Activated CD4-positive, alpha-beta T cell treated with anti-CD3 and anti-CD28 coated beads, Interleukin-10, Interleukin-2, amounts not matched to agents 100 ng/mL and 50 ng/mL, durations not matched to agents 16 hours and 8 hours (primary cell): Measurements from ENCODE around the gene CSMD2.

ENCODE experiments used
- DNase-seq: peaks from one replicate; pipeline ENCODE4 v3.0.0-alpha.2; 2020

CSMD2 gene

DNA sequence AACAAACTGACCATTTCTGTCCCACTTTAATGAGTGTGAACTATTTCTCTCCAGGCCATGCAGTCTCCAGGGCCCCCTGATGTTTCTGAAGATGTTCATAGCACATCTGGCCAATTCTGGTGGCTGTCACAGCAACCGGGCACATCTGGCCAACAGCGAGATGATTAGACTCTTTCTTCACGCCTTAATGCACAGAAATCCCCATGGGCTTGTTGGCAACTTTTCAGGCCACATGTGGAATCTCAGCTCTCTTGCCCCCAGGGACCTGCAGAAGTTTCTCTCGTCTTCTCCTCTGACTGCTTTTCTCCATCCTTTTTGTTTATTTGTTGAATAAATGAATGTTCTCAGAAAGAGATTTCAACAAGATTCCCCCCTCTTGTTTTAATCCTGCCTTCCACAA is 372.4 kb downstream of the CSMD2 start:
- DNase-seq = no peak

DNA sequence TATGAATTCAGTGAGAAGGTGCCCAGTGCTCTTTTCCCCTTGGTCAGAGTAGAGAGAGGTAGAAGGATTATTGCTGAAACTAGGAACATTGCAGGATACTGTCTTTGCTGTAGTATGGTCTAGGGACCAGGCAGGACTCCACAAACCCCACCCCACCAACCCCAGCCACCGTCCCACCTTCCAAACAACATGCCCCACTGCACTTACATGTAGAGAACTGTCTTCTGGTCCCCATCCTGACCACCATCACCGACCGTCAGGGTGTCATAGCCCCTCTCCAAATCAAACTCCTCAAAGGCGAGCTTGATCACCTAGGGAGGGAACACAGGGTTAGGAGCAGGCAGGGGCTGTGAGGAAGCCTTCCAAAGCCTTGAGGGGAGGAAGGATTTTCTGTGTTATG is 372.8 kb downstream of the CSMD2 start:
- DNase-seq = no peak

DNA sequence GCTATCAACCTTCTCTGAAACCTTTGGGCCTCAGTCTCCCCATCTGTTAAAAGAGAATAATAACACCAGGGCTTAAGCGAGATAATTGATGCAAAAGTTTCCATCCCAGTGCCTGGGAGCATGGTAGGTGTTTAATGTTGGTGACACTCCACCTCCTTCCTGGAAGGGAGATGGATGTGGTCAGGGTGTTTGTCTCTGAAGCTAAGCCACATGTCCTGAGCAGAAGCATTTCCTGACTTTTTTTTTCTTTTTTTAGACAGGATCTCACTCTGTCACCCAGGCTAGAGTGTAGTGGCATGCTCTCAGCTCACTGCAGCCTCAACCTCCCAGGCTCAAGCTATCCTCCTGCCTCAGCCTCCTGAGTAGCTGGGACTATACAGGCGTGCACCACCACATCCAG is 373.8 kb downstream of the CSMD2 start:
- peak; percentile 6 for DNase-seq

DNA sequence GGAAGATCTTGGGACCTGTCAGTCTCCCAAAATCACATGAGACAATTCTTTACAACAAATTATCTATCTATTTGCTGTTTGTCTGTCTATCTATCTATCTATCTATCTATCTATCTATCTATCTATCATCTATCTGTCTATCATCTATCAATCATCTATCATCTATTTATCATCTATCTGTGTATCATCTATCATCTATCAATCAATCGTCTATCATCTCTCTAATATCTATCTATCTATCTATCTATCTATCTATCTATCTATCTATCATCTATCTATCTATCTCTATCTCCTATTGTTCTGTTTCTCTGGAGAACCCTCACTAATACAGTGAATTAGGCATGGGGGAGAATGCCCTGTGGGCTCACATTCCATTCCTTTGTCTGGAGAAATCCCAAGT is 374.5 kb downstream of the CSMD2 start:
- DNase-seq = no peak

DNA sequence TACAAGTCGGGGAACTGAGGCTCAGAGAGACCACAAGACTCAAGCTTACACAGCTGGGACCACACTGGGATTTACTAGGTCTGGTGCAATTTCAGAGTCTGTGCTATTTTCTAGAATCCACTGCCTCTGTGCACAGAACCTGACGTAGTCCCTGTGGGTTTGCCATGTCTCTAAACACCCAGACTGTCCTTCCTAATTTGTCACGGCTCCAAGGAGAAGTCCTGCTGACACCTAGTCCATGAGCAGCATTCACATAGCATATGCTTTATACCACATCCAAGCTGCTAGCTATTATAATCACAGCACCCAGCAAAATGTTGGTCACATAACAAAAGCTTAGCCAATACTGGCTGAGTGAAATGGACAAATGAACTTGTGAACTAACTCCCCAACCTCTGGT is 380.2 kb downstream of the CSMD2 start:
- no peak for DNase-seq

DNA sequence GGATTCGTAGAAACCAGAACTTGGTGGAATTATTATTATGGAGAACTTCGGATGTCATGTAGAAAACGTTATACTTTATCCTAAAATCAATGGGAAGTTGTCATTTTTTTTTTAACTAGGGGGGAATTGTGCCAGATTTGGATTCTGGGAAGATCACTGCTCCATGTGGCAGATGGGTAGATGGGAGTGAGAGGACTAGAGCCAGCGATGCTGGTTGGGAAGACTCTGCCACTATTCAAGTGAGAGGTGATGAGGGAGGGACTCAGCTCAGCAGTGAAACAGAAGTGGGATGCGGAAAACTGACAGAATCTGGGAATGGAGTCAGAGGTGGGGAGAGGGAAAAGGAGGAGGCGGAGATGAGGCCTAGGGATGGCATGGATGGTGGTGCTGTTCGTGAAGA is 382.3 kb downstream of the CSMD2 start:
- DNase-seq = no peak

DNA sequence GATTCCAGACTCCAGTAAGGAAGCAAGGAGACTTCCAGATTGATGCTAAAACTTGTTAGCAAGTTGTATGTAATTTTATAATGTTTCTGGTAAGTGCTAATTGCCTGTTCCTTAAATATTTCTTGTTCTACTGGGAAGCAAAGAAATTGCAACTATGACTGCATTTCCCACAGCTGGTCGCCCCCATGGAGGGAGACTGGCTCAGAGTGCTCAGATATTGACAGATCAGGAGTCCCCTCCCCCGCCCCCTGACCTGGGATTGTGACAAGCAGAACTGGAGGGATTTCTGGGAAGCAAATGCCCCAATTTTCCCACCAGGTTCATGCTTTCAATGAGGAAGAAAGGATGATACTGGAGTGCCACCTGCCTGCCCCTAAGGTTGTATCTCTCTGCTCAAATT is 383.4 kb downstream of the CSMD2 start:
- DNase-seq = no peak

DNA sequence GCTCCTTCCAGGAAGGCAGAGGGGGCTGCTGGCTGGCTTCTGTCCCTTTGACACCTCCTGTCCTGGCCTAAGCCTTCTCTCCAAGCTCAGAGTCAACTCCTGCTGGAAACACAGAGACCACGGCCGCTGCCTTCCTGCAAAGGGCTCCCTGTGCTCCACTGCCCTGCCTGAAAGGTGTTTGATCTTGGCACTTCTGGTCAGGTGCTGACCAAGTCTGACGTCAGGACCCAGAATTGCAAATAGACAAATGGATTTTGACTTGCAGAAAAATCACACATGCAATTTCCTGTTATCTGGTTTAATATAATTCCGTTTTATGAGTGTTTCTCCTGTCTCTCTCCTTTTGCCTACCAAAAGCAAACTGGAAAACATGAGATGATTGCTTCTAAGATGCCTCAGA is 387.7 kb downstream of the CSMD2 start:
- DNase-seq = no peak

DNA sequence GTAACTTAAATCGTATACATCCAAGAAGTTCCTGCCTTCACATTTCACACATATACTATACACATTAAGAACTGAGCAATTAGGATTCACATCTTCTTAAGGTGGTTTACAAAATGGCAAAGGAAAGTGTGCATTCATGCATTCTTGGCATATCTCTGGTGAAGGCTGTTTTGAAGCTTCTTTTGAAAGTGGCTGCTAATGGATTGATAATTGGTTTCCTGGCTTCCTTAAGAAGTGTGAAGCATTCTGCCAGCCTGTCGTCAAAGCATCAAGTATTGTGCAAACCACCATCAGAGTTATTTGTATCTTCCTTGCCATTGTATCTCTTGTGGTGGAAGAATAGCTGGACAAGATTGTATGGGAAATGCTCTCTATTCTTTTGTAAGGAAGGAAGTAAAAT is 396.2 kb downstream of the CSMD2 start:
- no peak for DNase-seq

DNA sequence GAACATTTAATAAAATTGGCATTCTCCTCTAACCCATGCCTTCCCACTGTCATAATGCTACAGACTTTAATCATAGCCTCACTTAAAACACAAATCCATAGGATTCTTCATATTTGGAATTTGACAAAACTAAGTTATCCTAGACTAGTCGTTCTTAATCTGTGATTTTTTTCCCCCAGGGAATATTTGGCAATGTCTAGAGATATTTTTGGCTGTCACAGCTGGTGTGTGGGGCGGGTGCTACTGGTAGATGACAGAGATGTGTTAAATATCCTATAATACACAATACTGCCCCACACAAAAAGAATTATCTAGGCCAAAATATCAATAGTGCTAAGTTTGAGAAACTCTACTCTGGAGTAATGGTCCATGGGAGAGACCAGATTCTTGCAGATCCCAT is 396.9 kb downstream of the CSMD2 start:
- DNase-seq = no peak

DNA sequence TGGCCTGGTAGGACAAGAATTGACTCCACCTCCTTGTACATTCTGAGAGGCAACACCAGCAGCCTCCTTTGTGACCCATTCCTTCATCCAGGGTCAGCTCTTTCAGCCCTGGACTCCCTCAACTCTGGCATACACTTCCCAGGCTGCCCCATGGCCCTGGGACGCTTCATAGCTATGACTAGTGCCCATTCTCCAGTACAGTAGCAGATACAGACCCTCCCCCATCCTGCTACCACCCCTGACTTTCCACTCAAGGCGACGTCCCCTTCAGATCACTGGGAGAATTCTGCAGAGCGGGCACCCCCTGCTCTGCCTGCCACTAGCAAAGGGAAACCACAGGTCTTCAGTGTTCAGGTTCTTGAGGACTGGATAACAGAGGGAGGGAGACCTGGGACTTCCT is 400.9 kb downstream of the CSMD2 start:
- no peak for DNase-seq

DNA sequence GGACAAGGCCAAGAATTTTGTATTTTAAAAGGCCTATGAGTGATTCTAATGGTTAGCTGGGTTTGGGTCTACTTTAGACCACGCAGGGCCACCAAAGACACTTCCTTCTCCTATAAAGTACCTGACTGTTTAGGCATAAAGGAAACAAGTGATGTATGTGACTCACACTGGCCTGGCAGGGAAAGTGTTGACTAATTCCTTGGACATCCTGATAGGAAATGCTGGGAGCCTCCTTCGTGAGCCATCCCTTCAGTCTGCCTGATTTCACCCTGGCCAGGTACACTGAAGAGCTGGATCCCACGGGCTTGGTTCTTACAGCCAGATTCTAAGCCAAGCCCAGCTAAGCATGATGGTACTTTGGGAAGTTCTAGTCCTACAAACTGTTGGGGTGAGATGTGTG is 401.6 kb downstream of the CSMD2 start:
- DNase-seq = no peak

DNA sequence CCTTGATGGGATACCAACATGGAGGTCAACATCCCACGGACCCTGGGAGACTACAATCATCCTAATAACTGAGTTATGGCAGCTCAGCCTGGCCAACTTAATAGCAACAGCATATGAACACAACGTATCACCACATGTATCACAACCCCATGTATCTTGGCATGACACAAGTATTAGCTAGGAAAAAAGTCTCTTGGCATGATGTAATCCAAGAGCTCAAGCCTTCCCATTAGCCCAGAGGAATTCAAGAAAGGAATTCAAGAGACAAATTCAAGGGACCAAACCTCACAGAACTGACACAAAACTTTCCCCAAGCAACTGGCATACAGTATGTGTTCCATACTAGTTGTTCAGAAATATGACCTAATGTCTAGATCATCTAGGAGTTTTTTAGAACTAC is 402.1 kb downstream of the CSMD2 start:
- no peak for DNase-seq

DNA sequence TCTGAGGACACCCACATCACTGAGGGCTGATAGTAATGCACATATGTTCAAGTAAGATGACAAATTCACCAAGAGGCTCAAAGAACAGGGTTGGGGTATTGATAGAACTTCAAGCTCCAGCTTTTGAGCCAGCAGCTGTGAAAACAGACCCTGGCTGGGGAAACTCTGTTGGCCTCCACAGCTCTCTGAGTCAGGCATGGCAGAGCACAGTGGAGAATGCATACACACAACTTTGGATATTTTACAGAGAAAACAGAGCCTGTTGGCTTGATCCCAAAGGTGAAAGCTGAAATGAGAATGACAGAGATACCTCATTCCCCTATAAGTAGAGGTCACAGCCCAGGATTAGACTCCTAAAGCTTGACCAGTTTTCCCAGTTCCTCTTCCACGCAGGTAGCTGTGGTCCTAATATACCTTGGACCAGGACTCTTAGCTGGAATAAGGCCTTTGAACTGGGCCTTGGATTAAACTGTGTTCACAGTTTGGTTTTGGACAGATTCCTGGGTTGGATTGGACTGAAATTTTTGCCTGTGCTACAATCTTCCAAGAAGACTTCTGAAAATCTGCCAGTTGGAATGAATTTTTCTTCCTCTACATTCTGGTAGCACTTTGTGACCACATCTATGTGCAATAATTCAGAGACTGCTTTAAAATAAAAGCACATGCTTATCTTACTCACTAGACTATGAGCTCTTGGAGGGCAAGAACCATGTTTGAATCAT is 402.8 kb downstream of the CSMD2 start:
- no peak for DNase-seq

DNA sequence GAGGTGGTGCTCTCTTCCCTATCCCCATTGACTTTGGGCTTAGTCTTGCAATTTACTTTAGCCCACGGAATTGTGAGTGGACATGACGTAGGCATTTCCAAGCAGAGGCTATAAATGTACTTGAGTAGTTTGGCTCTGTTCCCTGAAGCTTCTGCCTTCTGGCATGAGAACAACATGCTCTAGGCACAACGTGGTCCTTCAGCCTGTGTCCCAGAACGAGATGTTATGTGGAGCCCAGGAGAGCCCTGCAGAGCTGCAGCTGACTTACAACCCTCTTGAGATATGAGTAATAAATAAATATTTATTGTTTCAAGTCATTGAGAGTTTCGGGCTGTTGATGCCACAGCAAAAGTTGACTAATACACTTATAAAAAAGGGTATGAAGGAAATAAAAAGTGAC is 406.3 kb downstream of the CSMD2 start:
- no peak for DNase-seq

DNA sequence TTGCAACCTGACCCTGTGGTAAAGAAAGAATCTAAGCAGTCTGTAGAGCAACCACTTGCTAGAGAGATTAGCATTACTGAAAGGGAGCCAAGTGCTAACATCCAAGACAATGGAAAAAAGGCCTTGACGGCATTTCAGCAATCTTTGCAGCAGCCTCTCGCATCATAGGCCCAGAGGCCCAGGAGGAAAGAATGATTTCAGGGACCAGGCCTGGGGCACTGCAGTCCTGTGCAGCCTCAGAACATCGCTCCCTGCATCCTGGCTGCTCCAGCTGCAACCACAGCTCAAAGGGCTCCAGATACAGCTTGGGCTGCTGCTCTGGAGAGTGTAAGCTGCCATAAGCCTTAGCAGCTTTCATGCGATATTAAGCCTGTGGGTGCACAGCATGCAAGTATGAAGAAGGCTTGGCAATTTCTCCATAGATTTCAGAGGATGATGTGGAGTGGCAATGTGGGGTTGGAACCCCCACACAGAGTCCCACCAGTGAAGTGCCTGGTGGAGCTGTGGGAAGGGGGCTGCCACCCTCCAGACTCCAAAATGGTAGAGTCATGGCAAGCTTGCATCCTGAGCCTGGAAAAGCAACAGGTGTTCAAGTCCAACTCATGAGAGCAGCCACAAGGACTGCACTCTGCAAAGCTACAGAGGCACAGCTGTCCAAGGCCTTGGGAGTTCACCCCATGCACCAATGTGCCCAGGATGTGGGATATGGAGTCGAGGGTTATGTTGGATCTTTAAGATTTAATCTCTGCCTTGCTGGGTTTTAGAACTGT is 411.8 kb downstream of the CSMD2 start:
- DNase-seq = no peak

DNA sequence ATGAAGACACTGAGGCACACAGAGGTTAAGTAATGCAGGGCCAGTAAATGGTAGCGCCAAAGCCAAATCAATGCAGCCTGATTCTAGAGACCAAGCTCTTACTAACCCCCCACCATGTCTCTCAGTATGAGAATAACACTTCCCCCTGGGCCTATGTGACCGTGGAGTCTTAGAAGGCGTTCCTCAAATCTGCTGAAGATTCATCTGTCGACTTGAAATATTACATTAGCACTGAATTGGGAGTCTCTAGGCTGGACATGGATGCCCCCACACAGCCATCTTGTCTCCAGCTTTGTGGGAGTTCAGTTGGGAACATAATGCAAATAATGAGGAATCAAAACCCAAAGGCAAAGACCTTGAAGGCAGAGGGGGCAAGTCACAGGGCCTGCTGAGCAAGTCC is 419.1 kb downstream of the CSMD2 start:
- no peak for DNase-seq

DNA sequence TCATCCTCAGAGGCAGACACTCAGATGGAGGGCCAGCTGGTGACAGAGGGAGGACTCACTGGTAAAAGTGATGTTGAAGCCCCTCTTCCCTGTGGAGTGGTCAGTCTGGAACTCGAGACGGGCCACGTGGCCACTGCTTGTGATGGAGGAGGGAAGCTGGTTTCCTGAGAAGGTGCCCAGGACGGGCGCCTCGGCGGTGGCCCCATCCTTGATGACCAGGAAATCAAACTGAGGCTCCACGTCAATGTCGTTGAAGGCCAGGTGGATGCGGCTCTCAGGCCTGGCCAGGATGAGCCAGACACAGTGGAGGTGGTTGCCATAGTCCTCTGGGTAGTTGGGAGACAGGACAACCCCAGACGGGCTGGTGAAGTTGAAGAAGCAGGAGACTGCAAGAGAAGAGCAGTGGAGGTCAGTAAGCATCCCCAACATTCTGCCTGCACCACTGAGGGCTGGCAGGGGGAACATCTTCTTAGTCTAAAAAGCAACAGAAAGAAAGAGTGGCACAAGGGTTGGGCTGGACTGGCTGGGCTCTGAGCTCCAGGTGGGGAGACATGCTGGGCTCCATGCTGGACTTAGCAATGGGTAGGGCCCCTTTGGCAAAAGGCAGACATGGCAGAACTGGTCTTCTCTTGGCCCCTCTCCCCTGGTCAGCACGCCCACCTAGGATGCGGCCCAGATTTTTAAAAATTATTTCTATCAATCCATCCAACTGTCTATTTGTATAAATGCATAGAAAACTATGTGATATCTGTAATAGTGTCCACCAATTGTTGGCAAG is 421.6 kb downstream of the CSMD2 start:
- no peak for DNase-seq

DNA sequence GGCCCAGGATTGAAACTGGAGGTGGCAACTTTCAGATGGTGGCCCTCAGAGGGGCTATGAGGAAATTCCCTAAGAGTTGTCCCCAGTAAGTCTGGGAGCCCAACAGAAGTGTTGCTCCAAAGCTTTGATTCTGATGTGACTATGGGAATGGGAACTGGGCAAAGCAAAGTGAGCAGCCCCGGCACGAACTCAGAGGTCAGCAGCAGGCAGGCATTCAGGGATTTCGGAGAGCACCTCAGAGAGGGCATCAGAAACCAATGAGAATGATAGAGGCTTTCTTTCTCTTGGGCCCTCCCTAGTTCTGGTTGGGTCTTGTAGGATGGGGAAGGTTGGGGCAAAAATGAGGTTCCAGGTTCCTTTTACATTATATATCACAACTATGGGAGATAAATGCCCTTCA is 422.4 kb downstream of the CSMD2 start:
- DNase-seq = no peak

DNA sequence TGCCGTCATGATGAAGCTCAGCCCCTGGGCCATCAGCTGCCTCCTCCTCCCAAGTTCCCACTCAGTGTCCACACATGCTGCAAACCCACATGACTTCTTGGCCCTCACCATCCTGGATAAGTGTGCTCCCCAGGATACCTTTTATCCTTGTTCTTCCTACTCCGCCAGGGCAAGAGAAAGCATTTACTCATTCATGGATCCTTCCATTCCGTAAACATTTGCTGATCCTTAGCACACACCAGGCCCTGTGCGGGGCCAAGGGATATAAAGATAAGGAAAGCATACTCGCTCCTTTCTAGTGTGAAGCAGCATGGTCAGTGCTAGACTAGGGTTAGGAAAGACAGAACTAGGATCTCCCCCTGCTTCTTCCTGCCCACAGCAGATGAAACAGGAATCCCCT is 423.3 kb downstream of the CSMD2 start:
- no peak for DNase-seq

DNA sequence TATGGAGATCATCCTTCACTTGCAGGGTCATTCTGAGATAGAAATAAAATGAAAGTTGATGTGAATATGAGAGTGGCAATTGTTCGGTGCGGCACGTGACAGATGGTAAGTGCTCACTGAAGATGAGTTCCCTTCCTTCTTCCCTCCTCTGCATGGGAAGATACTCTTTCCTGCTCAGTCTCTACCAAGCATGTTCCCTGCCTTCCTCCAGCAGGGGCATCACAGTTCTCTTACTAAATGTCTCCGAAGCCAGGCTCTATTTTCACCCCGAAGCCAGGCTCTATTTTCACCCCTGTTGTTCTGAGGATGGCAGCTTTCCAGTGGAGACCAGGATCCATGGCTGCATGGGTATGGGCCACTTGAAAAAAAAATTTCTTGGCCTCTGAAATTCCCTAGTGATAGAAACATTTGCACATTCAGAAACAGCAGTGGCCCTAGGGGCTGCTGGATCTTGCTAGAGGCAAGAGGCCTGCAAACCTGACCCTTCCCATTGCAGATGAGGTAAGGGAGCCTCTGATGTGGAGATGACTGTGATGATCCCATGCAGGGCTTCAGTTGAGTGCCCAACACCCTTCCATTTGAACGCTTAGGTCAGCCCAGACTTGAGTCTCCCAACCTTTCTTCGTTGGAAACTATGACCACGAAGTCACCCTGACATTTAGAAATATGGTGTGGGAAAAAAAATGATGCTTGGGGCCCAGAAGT is 424.8 kb downstream of the CSMD2 start:
- DNase-seq = no peak

DNA sequence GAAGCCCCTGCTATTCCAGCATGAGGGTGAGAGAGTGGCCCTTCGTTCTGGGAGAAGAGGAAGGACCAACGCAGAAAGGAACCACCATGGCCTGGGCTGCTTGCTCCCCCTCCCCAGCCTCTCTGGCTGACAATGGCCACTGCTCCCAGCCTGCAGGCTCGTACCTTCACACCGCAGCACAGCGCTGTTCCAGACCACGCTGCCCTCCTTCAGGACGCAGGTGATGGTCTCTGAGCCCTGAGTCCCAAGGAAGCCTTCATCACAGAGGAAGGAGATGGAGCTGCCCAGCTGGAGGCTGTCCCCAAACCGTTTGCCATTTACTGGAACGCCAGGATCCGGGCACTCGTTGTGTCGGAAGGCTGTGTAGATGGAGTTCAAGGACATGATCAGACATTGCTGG is 426.1 kb downstream of the CSMD2 start:
- no peak for DNase-seq

DNA sequence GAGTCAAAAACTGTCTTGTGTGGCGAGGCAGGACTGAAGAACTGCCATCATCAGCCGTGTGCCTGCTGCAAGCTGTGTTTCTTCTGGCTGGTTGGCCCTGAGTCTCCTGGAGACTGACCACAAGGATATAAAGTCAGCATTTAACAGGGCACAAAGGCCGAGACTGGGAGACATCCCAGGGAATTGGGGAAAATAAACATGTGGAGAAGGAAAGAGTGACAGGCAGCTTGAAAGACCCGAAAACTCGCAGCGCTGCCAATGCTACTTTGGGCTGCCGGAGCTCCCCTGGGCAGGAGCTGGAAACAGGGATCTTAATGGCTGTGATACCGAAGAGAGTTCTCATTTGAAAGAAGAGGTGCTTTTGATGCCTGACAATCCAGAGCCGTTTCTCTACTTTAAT is 426.5 kb downstream of the CSMD2 start:
- no peak for DNase-seq
